HEK293 (cell line): ENCODE data around the gene GCK.

ENCODE experiments used
- HOXD13 ChIP-seq: sonication (generic); formaldehyde crosslinking; IDR thresholded peaks from 2 replicates; pipeline ENCODE4 v1.8.0; 2022; ENCODE audit warnings: missing genetic modification reagents, borderline replicate concordance
- KLF10 ChIP-seq: fragments of 450-650 bp; IDR thresholded peaks from 2 replicates; pipeline ENCODE4 v1.5.1; 2018; ENCODE audit warnings: missing biosample characterization, mild to moderate bottlenecking, missing genetic modification characterization
- OVOL3 ChIP-seq: fragments of 450-650 bp; formaldehyde crosslinking; IDR thresholded peaks from 2 replicates; pipeline ENCODE4 v1.5.1; 2016; ENCODE audit warnings: missing biosample characterization, missing genetic modification characterization
- ZBTB7A ChIP-seq: fragments of 450-650 bp; formaldehyde crosslinking; IDR thresholded peaks from 2 replicates; pipeline ENCODE4 v1.5.1; 2016; ENCODE audit warnings: low read depth, missing biosample characterization, missing genetic modification characterization
- ZBTB8A ChIP-seq: fragments of 450-650 bp; formaldehyde crosslinking; IDR thresholded peaks from 2 replicates; pipeline ENCODE4 v1.5.1; 2016; ENCODE audit warnings: missing biosample characterization, missing genetic modification characterization
- ZNF157 ChIP-seq: fragments of 450-650 bp; formaldehyde crosslinking; IDR thresholded peaks from 2 replicates; pipeline ENCODE4 v1.5.1; 2016; ENCODE audit warnings: missing biosample characterization, missing genetic modification characterization
- ZNF174 ChIP-seq: fragments of 450-650 bp; formaldehyde crosslinking; IDR thresholded peaks from 2 replicates; pipeline ENCODE4 v1.5.0; 2017; ENCODE audit warnings: missing biosample characterization, mild to moderate bottlenecking, missing genetic modification characterization
- ZNF175 ChIP-seq: fragments of 450-650 bp; formaldehyde crosslinking; IDR thresholded peaks from 2 replicates; pipeline ENCODE4 v1.5.1; 2016; ENCODE audit warnings: missing biosample characterization, missing genetic modification characterization
- ZNF23 ChIP-seq: fragments of 450-650 bp; formaldehyde crosslinking; IDR thresholded peaks from 2 replicates; pipeline ENCODE4 v1.5.1; 2016; ENCODE audit warnings: missing biosample characterization, missing genetic modification characterization, borderline replicate concordance
- ZNF366 ChIP-seq: fragments of 450-650 bp; formaldehyde crosslinking; conservative IDR thresholded peaks from 2 replicates; pipeline ENCODE4 v1.5.1; 2016; ENCODE audit warnings: missing biosample characterization, missing genetic modification characterization
- ZNF416 ChIP-seq: fragments of 450-650 bp; formaldehyde crosslinking; IDR thresholded peaks from 2 replicates; pipeline ENCODE4 v1.5.1; 2016; ENCODE audit warnings: missing biosample characterization, missing genetic modification characterization
- ZNF677 ChIP-seq: fragments of 450-650 bp; IDR thresholded peaks from 2 replicates; pipeline ENCODE4 v1.5.0; 2018; ENCODE audit warnings: missing biosample characterization, mild to moderate bottlenecking, missing genetic modification characterization, moderate library complexity
- ZSCAN30 ChIP-seq: fragments of 450-650 bp; IDR thresholded peaks from 2 replicates; pipeline ENCODE4 v1.5.1; 2018; ENCODE audit warnings: missing biosample characterization, mild to moderate bottlenecking, missing genetic modification characterization, moderate library complexity
- TF ChIP-seq, protein P1 (sequence below): fragments of 450-650 bp; formaldehyde crosslinking; conservative IDR thresholded peaks from 2 replicates; pipeline ENCODE4 v1.5.1; 2016; ENCODE audit warnings: low read depth, missing biosample characterization, missing genetic modification characterization
- TF ChIP-seq, protein P2 (sequence below): sonication (generic); formaldehyde crosslinking; IDR thresholded peaks from 2 replicates; pipeline ENCODE4 v1.8.1; 2022; ENCODE audit warnings: mild to moderate bottlenecking, moderate library complexity, missing genetic modification reagents
- TF ChIP-seq, protein P3 (sequence below): fragments of 450-650 bp; formaldehyde crosslinking; IDR thresholded peaks from 2 replicates; pipeline ENCODE4 v1.5.1; 2016; ENCODE audit warnings: missing biosample characterization, missing genetic modification characterization
- TF ChIP-seq, protein P4 (sequence below): fragments of 450-650 bp; formaldehyde crosslinking; optimal IDR thresholded peaks from 2 replicates; pipeline ENCODE3; 2016; ENCODE audit warnings: missing biosample characterization, mild to moderate bottlenecking, missing genetic modification characterization
- TF ChIP-seq, protein P5 (sequence below): fragments of 450-650 bp; formaldehyde crosslinking; IDR thresholded peaks from 2 replicates; pipeline ENCODE4 v1.5.1; 2016; ENCODE audit warnings: missing biosample characterization, missing genetic modification characterization

GCK gene

DNA sequence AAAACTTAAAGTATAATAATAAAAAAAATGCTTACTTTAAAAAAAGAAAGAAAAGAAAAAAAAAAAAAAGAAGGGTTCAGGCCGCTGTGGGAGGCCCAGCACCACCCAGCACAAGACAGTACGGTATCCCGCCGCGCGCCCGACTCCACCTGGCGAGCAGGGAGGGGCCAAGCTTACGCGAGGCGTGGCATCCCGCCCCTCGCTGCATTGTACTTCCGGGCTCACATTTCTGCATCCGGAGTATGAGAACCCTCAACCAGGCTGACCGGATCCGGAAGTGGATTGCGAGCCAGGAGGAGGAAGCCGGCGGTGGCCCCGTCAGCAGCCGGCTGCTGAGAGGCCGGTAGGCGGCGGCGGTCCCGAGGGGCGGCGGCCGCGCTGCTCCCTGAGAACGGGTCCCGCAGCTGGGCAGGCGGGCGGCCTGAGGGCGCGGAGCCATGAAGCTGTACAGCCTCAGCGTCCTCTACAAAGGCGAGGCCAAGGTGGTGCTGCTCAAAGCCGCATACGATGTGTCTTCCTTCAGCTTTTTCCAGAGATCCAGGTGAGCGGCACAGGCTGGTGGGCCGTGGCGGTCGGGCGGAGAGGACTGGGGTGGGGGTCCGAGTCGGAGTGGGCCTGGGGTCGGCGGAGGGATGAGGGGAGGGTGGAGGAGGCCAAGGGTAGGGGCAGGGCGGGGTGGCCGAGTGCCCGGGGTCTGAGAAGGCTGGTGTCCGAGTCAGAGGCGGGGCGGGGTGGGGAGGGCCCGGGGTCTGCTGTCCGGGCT lies 11.6 kb upstream of the GCK start, which contains the start of gene YKT6 (continued):
- TF ChIP-seq, protein P1, sequence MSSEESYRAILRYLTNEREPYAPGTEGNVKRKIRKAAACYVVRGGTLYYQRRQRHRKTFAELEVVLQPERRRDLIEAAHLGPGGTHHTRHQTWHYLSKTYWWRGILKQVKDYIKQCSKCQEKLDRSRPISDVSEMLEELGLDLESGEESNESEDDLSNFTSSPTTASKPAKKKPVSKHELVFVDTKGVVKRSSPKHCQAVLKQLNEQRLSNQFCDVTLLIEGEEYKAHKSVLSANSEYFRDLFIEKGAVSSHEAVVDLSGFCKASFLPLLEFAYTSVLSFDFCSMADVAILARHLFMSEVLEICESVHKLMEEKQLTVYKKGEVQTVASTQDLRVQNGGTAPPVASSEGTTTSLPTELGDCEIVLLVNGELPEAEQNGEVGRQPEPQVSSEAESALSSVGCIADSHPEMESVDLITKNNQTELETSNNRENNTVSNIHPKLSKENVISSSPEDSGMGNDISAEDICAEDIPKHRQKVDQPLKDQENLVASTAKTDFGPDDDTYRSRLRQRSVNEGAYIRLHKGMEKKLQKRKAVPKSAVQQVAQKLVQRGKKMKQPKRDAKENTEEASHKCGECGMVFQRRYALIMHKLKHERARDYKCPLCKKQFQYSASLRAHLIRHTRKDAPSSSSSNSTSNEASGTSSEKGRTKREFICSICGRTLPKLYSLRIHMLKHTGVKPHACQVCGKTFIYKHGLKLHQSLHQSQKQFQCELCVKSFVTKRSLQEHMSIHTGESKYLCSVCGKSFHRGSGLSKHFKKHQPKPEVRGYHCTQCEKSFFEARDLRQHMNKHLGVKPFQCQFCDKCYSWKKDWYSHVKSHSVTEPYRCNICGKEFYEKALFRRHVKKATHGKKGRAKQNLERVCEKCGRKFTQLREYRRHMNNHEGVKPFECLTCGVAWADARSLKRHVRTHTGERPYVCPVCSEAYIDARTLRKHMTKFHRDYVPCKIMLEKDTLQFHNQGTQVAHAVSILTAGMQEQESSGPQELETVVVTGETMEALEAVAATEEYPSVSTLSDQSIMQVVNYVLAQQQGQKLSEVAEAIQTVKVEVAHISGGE (tag by site-specific recombination), result peak; percentile 95
- TF ChIP-seq, protein P2, sequence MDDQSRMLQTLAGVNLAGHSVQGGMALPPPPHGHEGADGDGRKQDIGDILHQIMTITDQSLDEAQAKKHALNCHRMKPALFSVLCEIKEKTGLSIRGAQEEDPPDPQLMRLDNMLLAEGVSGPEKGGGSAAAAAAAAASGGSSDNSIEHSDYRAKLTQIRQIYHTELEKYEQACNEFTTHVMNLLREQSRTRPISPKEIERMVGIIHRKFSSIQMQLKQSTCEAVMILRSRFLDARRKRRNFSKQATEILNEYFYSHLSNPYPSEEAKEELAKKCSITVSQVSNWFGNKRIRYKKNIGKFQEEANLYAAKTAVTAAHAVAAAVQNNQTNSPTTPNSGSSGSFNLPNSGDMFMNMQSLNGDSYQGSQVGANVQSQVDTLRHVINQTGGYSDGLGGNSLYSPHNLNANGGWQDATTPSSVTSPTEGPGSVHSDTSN (CRISPR knock-in tag), result peak; percentile 54; the same call in 1 of the 2 replicates
- TF ChIP-seq ZNF677 (tag by site-specific recombination) (no peak), HOXD13 (no peak), ZNF416 (no peak), ZNF175 (no peak), ZNF366 (tag by site-specific recombination) (no peak), ZSCAN30 (tag by site-specific recombination) (peak; percentile 50; the same call in 1 of the 2 replicates), OVOL3 (tag by site-specific recombination) (no peak), ZNF157 (tag by site-specific recombination) (no peak), ZBTB8A (no peak; the same call in 1 of the 2 replicates), ZBTB7A (no peak), KLF10 (tag by site-specific recombination) (peak; percentile 31; the same call in 1 of the 2 replicates), ZNF23 (tag by site-specific recombination) (no peak), ZNF174 (no peak)
- TF ChIP-seq, protein P3, sequence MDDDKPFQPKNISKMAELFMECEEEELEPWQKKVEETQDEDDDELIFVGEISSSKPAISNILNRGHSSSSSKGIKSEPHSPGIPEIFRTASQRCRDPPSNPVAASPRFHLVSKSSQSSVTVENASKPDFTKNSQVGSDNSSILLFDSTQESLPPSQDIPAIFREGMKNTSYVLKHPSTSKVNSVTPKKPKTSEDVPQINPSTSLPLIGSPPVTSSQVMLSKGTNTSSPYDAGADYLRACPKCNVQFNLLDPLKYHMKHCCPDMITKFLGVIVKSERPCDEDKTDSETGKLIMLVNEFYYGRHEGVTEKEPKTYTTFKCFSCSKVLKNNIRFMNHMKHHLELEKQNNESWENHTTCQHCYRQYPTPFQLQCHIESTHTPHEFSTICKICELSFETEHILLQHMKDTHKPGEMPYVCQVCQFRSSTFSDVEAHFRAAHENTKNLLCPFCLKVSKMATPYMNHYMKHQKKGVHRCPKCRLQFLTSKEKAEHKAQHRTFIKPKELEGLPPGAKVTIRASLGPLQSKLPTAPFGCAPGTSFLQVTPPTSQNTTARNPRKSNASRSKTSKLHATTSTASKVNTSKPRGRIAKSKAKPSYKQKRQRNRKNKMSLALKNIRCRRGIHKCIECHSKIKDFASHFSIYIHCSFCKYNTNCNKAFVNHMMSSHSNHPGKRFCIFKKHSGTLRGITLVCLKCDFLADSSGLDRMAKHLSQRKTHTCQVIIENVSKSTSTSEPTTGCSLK (tag by site-specific recombination), result no peak
- TF ChIP-seq, protein P4, sequence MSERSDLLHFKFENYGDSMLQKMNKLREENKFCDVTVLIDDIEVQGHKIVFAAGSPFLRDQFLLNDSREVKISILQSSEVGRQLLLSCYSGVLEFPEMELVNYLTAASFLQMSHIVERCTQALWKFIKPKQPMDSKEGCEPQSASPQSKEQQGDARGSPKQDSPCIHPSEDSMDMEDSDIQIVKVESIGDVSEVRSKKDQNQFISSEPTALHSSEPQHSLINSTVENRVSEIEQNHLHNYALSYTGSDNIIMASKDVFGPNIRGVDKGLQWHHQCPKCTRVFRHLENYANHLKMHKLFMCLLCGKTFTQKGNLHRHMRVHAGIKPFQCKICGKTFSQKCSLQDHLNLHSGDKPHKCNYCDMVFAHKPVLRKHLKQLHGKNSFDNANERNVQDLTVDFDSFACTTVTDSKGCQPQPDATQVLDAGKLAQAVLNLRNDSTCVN (tag by site-specific recombination), result peak; percentile 41
- TF ChIP-seq, protein P5, sequence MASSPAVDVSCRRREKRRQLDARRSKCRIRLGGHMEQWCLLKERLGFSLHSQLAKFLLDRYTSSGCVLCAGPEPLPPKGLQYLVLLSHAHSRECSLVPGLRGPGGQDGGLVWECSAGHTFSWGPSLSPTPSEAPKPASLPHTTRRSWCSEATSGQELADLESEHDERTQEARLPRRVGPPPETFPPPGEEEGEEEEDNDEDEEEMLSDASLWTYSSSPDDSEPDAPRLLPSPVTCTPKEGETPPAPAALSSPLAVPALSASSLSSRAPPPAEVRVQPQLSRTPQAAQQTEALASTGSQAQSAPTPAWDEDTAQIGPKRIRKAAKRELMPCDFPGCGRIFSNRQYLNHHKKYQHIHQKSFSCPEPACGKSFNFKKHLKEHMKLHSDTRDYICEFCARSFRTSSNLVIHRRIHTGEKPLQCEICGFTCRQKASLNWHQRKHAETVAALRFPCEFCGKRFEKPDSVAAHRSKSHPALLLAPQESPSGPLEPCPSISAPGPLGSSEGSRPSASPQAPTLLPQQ (tag by site-specific recombination), result peak; percentile 65; the same call in 1 of the 2 replicates
